Mucosa of rectum (tissue), 2 donors: ENCODE data around the gene NPY.

Experiments
- H3K27ac ChIP-seq, 2 donors: one replicate each; pipeline ENCODE4 v1.7.0; 2013; ENCODE audit warnings: inconsistent platforms in 2 of 2, low read depth in 2 of 2, low read length in 2 of 2
- H3K27me3 ChIP-seq, 2 donors: one replicate each; pipeline ENCODE4 v1.7.0; 2013; ENCODE audit warnings: low read length in 2 of 2; ENCODE audit not compliant: control insufficient read depth in 2 of 2, insufficient read depth in 2 of 2
- H3K36me3 ChIP-seq, 2 donors: one replicate each; pipeline ENCODE4 v1.7.0; 2013; ENCODE audit warnings: low read length in 2 of 2; ENCODE audit not compliant: control insufficient read depth in 2 of 2, insufficient read depth in 2 of 2
- H3K4me1 ChIP-seq, 2 donors: one replicate each; pipeline ENCODE4 v1.7.0; 2013; ENCODE audit warnings: low read length in 2 of 2, mild to moderate bottlenecking in 1 of 2; ENCODE audit not compliant: control insufficient read depth in 2 of 2, insufficient read depth in 2 of 2
- H3K4me3 ChIP-seq, 2 donors: one replicate each; pipeline ENCODE4 v1.7.0; 2013; ENCODE audit warnings: low read length in 2 of 2
- H3K9ac ChIP-seq, 2 donors: one replicate each; pipeline ENCODE4 v1.7.0; 2013; ENCODE audit warnings: low read length in 2 of 2, low read depth in 1 of 2, mild to moderate bottlenecking in 1 of 2
- H3K9me3 ChIP-seq, 2 donors: one replicate each; pipeline ENCODE4 v1.7.0; 2013; ENCODE audit warnings: low read length in 2 of 2; ENCODE audit not compliant: control insufficient read depth in 2 of 2
- donor health status: healthy.
- donor health status: Normal muscosa, but diverticular disease.

NPY gene

GRCh38 chr7:24279512-24279911 is 4.5 kb upstream of the NPY start:
- Histone ChIP-seq H3K4me1 (no peaks in the 10 kb centered on the region), H3K27me3 (peaks cover 9 to 10% of the 10 kb centered on the region in 2 donors), H3K4me3 (no peak overlapping the region), H3K9me3 (no peaks in the 10 kb centered on the region), H3K9ac (no peak overlapping the region), H3K27ac (no peak overlapping the region), H3K36me3 (no peaks in the 10 kb centered on the region)

- Histone ChIP-seq H3K9me3 (no peaks in the 10 kb centered on the region), H3K36me3 (no peaks in the 10 kb centered on the region), H3K27me3 (peaks cover 22 to 23% of the 10 kb centered on the region in 2 donors), H3K4me3 (no peak overlapping the region), H3K9ac (no peak overlapping the region), H3K27ac (no peak overlapping the region), H3K4me1 (no peaks in the 10 kb centered on the region)
Measured at GRCh38 chr7:24283554-24283896, 465 bp upstream of the NPY start.

GRCh38 chr7:24284699-24285506 is 913 bp downstream of the NPY start:
- H3K4me1 ChIP-seq = no peaks in the 10 kb centered on the region
- no peaks in the 10 kb centered on the region for H3K9me3 ChIP-seq
- H3K27ac ChIP-seq = no peak overlapping the region
- H3K9ac ChIP-seq = no peak overlapping the region
- H3K4me3 ChIP-seq = no peak overlapping the region
- H3K36me3 ChIP-seq = no peaks in the 10 kb centered on the region
- H3K27me3 ChIP-seq = peaks cover 22 to 23% of the 10 kb centered on the region in 2 donors

- H3K9ac ChIP-seq = no peak overlapping the region
- no peaks in the 10 kb centered on the region for H3K9me3 ChIP-seq
- H3K27ac ChIP-seq = no peak overlapping the region
- H3K27me3 ChIP-seq = peaks cover 6 to 8% of the 10 kb centered on the region in 2 donors
- no peaks in the 10 kb centered on the region for H3K4me1 ChIP-seq
- H3K4me3 ChIP-seq = no peak overlapping the region
- H3K36me3 ChIP-seq = no peaks in the 10 kb centered on the region
Measured at GRCh38 chr7:24290004-24290641, 6.1 kb downstream of the NPY start.

GRCh38 chr7:24291271-24291670 is 7.3 kb downstream of the NPY start:
- no peaks in the 10 kb centered on the region for H3K36me3 ChIP-seq
- no peak overlapping the region for H3K4me3 ChIP-seq

GRCh38 chr7:24297362-24297761 is 13.4 kb downstream of the NPY start:
- Histone ChIP-seq H3K9me3 (no peaks in the 10 kb centered on the region), H3K36me3 (no peaks in the 10 kb centered on the region), H3K27me3 (no peaks in the 10 kb centered on the region), H3K4me1 (no peaks in the 10 kb centered on the region), H3K27ac (no peak overlapping the region), H3K4me3 (no peak overlapping the region), H3K9ac (no peak overlapping the region)

More at GRCh38 chr7:24291271-24291670, 7.3 kb downstream of the NPY start:
- Histone ChIP-seq H3K4me1 (no peaks in the 10 kb centered on the region), H3K27ac (no peak overlapping the region), H3K9ac (no peak overlapping the region), H3K9me3 (no peaks in the 10 kb centered on the region), H3K27me3 (no peaks in the 10 kb centered on the region)

GRCh38 chr7:24298696-24299095 is 14.7 kb downstream of the NPY start:
- no peaks in the 10 kb centered on the region for H3K9me3 ChIP-seq
- H3K4me1 ChIP-seq = no peaks in the 10 kb centered on the region
- H3K4me3 ChIP-seq = no peak overlapping the region
- H3K27me3 ChIP-seq = no peaks in the 10 kb centered on the region
- no peaks in the 10 kb centered on the region for H3K36me3 ChIP-seq
- H3K9ac ChIP-seq = no peak overlapping the region
- no peak overlapping the region for H3K27ac ChIP-seq

GRCh38 chr7:24299192-24299591 is 15.2 kb downstream of the NPY start:
- no peak overlapping the region for H3K4me3 ChIP-seq

GRCh38 chr7:24301703-24302102 is 17.7 kb downstream of the NPY start:
- Histone ChIP-seq H3K27me3 (no peaks in the 10 kb centered on the region), H3K36me3 (no peaks in the 10 kb centered on the region), H3K4me3 (no peak overlapping the region), H3K4me1 (no peaks in the 10 kb centered on the region), H3K9me3 (no peaks in the 10 kb centered on the region), H3K27ac (no peak overlapping the region), H3K9ac (no peak overlapping the region)

More at GRCh38 chr7:24299192-24299591, 15.2 kb downstream of the NPY start:
- H3K27ac ChIP-seq = no peak overlapping the region
- no peaks in the 10 kb centered on the region for H3K9me3 ChIP-seq
- H3K27me3 ChIP-seq = no peaks in the 10 kb centered on the region
- H3K9ac ChIP-seq = no peak overlapping the region
- no peaks in the 10 kb centered on the region for H3K4me1 ChIP-seq
- no peaks in the 10 kb centered on the region for H3K36me3 ChIP-seq

- H3K27ac ChIP-seq = no peak overlapping the region
- H3K27me3 ChIP-seq = no peaks in the 10 kb centered on the region
- no peak overlapping the region for H3K9ac ChIP-seq
- H3K36me3 ChIP-seq = no peaks in the 10 kb centered on the region
- no peaks in the 10 kb centered on the region for H3K9me3 ChIP-seq
- no peak overlapping the region for H3K4me3 ChIP-seq
- H3K4me1 ChIP-seq = no peaks in the 10 kb centered on the region
Measured at GRCh38 chr7:24304494-24305095, 20.6 kb downstream of the NPY start.
